ENCODE results near the gene GOLGA6L9. TPM values are rescaled to one million over a fixed set of nuclear protein-coding genes. Genes with fewer than 3 reads are reported as not detected.
"Not testable (repeated sequence)": the region's sequence is repeated elsewhere in the genome, so short reads cannot be mapped to it uniquely, and the experiment has no call there.

Gene GOLGA6L9
- 3.8 and 5.4 TPM in 2 replicates for total RNA-seq (2021)
- Bru-seq, nascent RNA: percentile 62 among the genes with signal in this experiment
- BruChase-seq, experiment 1, labeled RNA remaining after a 2-hour chase: percentile 78 among the genes with signal in this experiment
- percentile 79 among the genes with signal in this experiment for BruChase-seq, experiment 2, labeled RNA remaining after a 6-hour chase
- long read RNA-seq, full-length matches to known transcripts: 1 of 2 reads
- long read RNA-seq, partial matches to known transcripts: 0 of 2 reads
- long read RNA-seq, other reads (novel, unspliced or antisense): 1 of 2 reads

- DNase-seq (ENCODE audit: low spot score); POLR2A ChIA-PET (ENCODE audit: low non-redundant PET); H3K27me3 ChIP-seq (replicated peaks; ENCODE audit: insufficient read depth, low read depth, low read length, poor library complexity); H3K9me3 ChIP-seq (ENCODE audit: low read depth, low read length, poor library complexity, severe bottlenecking); H3K4me3 ChIP-seq (ENCODE audit: low read depth, low read length, poor library complexity, severe bottlenecking); H3K4me1 ChIP-seq (ENCODE audit: insufficient read depth, low read length, poor library complexity, severe bottlenecking); intact Hi-C loops (cut with micrococcal nuclease; ENCODE audit: unreplicated experiment); CTCF ChIA-PET; BruUV-seq (replicated peaks); H3K27ac ChIP-seq (ENCODE audit: low read depth, low read length, poor library complexity, severe bottlenecking); H3K36me3 ChIP-seq (ENCODE audit: insufficient read depth, low read length, poor library complexity, severe bottlenecking): not testable (repeated sequence)
Measured at GRCh38 chr15:82429693-82430092, at the start of gene GOLGA6L9. TSS of gene GOLGA6L9 (plus strand) at chr15:82429816. CDS start at chr15:82430080, 264 bp downstream.

- H3K4me3 ChIP-seq (ENCODE audit: low read depth, low read length, poor library complexity, severe bottlenecking); DNase-seq (ENCODE audit: low spot score); H3K27me3 ChIP-seq (replicated peaks; ENCODE audit: insufficient read depth, low read depth, low read length, poor library complexity); intact Hi-C loops (cut with micrococcal nuclease; ENCODE audit: unreplicated experiment); POLR2A ChIA-PET (ENCODE audit: low non-redundant PET); H3K36me3 ChIP-seq (ENCODE audit: insufficient read depth, low read length, poor library complexity, severe bottlenecking); H3K9me3 ChIP-seq (ENCODE audit: low read depth, low read length, poor library complexity, severe bottlenecking); H3K4me1 ChIP-seq (ENCODE audit: insufficient read depth, low read length, poor library complexity, severe bottlenecking); BruUV-seq (replicated peaks); CTCF ChIA-PET; H3K27ac ChIP-seq (ENCODE audit: low read depth, low read length, poor library complexity, severe bottlenecking): not testable (repeated sequence)
Measured at GRCh38 chr15:82381330-82381955, 48.2 kb upstream of the GOLGA6L9 start.

GRCh38 chr15:82387209-82387608 lies 42.4 kb upstream of the GOLGA6L9 start:
- BruUV-seq (replicated peaks); H3K27me3 ChIP-seq (replicated peaks; ENCODE audit: insufficient read depth, low read depth, low read length, poor library complexity); H3K36me3 ChIP-seq (ENCODE audit: insufficient read depth, low read length, poor library complexity, severe bottlenecking); intact Hi-C loops (cut with micrococcal nuclease; ENCODE audit: unreplicated experiment); CTCF ChIA-PET; H3K4me1 ChIP-seq (ENCODE audit: insufficient read depth, low read length, poor library complexity, severe bottlenecking); H3K27ac ChIP-seq (ENCODE audit: low read depth, low read length, poor library complexity, severe bottlenecking); POLR2A ChIA-PET (ENCODE audit: low non-redundant PET); H3K9me3 ChIP-seq (ENCODE audit: low read depth, low read length, poor library complexity, severe bottlenecking); DNase-seq (ENCODE audit: low spot score); H3K4me3 ChIP-seq (ENCODE audit: low read depth, low read length, poor library complexity, severe bottlenecking): not testable (repeated sequence)

GRCh38 chr15:82390152-82390551 lies 39.5 kb upstream of the GOLGA6L9 start:
- BruUV-seq (replicated peaks); CTCF ChIA-PET: not testable (repeated sequence)

GRCh38 chr15:82392077-82392476 lies 37.5 kb upstream of the GOLGA6L9 start:
- DNase-seq (ENCODE audit: low spot score); H3K27me3 ChIP-seq (replicated peaks; ENCODE audit: insufficient read depth, low read depth, low read length, poor library complexity); H3K4me3 ChIP-seq (ENCODE audit: low read depth, low read length, poor library complexity, severe bottlenecking); H3K9me3 ChIP-seq (ENCODE audit: low read depth, low read length, poor library complexity, severe bottlenecking); CTCF ChIA-PET; POLR2A ChIA-PET (ENCODE audit: low non-redundant PET); H3K36me3 ChIP-seq (ENCODE audit: insufficient read depth, low read length, poor library complexity, severe bottlenecking); BruUV-seq (replicated peaks); H3K4me1 ChIP-seq (ENCODE audit: insufficient read depth, low read length, poor library complexity, severe bottlenecking); H3K27ac ChIP-seq (ENCODE audit: low read depth, low read length, poor library complexity, severe bottlenecking); intact Hi-C loops (cut with micrococcal nuclease; ENCODE audit: unreplicated experiment): not testable (repeated sequence)

More at GRCh38 chr15:82390152-82390551, 39.5 kb upstream of the GOLGA6L9 start:
- H3K27me3 ChIP-seq (replicated peaks; ENCODE audit: insufficient read depth, low read depth, low read length, poor library complexity); intact Hi-C loops (cut with micrococcal nuclease; ENCODE audit: unreplicated experiment); H3K9me3 ChIP-seq (ENCODE audit: low read depth, low read length, poor library complexity, severe bottlenecking); POLR2A ChIA-PET (ENCODE audit: low non-redundant PET); H3K4me1 ChIP-seq (ENCODE audit: insufficient read depth, low read length, poor library complexity, severe bottlenecking); DNase-seq (ENCODE audit: low spot score); H3K4me3 ChIP-seq (ENCODE audit: low read depth, low read length, poor library complexity, severe bottlenecking); H3K36me3 ChIP-seq (ENCODE audit: insufficient read depth, low read length, poor library complexity, severe bottlenecking); H3K27ac ChIP-seq (ENCODE audit: low read depth, low read length, poor library complexity, severe bottlenecking): not testable (repeated sequence)

Measured in A673 (cell line).